Activated T-cell treated with anti-CD3 and anti-CD28 coated beads, Interleukin-2, amount 50 U/mL, for 48 hours (primary cell): ENCODE data around the gene CYTH3.
A peak's percentile ranks its signal among the peaks of the same experiment; 100 is the strongest.
"Not testable (repeated sequence)": the region's sequence is repeated elsewhere in the genome, so short reads cannot be mapped to it uniquely, and the experiment has no call there.

ENCODE experiments used
- DNase-seq, 2 experiments: peaks; one replicate each; pipeline ENCODE4 v3.0.0-alpha.2; 2020

Gene CYTH3

DNA sequence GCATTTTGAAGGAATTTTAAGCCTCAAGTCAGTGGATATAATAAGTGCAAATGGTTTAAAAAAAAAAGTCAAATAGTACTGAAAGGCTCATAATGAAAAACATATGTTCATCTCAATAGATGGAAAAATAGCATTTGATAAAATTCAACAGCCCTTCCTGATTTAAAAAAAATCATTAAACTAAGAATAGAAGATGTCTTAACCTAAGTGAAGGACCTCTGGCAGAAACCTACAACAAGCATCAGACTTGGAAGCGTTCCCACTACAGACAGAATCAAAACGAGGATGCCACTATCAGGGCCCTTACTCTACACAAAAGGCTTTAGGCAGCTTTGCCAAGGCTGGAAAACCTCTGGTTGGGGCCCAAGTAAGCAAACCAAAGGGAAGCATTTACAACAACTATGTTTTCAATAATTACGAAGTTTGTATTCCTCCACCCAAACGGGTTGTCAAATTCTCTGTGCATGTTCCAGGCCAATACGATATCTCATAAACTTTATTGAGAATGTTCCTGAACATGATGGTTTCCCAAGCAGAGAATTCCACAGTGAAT is 45.1 kb downstream of the CYTH3 start:
- no peak for DNase-seq

DNA sequence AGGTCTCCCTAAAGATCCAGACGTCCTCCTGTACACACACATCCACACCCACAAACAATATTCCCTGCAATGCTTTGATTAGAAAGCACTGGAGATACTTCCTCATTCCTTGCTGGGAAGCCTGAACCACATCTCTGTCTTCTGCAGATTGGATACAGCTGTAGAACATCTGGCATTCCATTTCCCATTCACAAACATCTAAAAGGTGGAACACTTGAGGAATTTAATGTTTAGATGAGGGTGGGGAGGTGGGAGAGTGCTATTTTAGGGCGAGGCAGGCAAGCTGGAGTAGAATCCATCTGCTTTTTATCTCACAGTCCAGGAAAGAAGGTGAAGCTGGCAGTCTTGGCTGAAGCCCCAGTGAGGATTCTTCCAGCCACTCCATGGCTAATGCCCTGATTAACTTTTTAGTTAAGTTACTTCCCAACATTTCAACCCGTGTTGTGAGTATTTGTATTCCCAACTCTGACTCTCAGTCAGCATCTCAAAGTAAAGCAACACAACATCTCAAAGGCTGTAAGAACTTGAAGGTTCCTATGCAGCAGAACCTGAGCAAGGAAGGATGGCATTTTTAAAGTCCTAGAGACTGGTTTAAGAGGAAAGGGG is 46.1 kb downstream of the CYTH3 start:
- DNase-seq: no peak

DNA sequence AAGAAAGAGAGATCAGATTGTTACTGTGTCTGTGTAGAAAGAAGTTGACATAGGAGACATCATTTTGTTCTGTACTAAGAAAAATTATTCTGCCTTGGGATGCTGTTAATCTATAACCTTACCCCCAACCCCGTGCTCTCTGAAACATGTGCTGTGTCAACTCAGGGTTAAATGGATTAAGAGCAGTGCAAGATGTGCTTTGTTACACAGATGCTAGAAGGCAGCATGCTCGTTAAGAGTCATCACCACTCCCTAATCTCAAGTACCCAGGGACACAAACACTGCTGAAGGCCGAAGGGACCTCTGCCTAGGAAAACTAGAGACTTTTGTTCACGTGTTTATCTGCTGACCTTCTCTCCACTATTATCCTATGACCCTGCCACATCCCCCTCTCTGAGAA is 49.0 kb downstream of the CYTH3 start:
- not testable (repeated sequence) for DNase-seq

DNA sequence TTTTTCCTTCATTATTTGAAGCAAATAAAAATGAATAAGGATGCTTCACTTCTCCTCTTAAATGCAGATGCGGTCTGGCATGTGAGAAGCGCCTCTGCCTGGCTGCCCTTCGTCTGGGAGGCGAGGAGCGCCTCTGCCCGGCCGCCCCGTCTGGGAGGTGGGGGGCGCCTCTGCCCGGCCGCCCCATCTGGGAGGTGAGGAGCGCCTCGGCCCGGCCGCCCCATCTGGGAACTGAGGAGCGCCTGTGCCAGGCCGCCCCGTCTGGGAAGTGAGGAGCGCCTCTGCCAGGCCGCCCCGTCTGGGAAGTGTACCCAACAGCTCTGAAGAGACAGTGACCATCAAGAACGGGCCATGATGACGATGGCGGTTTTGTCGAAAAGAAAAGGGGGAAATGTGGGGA is 49.4 kb downstream of the CYTH3 start:
- not testable (repeated sequence) for DNase-seq

DNA sequence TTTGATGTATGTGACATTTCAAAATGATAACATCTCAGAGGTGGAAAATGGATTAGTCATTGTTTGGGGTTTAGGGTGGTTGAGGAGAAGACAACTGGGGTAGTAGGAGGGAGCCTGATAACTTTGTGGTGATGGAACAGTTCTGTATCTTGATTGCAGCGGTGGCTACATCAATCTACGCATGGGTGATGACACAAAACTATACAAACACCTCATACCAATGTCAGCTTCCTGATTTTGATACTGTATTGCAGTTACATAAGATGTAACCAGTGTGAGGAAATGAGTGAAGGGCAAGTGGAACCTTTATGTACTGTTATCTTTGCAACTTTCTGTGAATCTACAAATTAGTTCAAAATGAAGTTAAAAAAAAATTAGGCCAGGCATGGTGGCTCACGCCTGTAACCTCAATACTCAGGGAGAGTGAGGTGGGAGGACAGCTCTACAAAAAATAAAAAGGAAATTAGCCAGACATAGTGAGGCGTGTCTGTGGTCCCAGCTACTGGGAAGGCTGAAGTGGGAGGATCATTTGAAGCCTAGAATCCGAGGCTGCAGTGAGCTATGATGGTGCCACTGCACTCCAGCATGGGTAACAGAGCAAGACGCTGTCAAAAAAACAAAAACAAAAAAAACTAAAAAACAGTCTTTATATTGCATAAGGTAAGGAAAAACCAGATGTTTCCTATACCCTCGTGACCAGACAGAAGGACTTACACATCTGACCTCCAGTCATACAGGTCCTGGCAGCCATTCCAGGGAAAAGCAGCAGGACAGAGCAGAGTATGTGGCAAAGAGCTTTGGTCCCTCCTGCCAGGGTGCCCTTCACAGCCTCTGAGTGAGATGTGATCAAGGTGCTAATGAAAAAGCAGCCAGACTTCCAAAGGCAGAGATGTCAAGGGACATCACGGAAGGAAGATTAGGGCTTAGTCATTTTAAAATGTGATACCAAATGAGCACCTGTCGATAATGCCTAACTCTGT is 50.8 kb downstream of the CYTH3 start:
- peak; percentile 34 to 36 for DNase-seq

DNA sequence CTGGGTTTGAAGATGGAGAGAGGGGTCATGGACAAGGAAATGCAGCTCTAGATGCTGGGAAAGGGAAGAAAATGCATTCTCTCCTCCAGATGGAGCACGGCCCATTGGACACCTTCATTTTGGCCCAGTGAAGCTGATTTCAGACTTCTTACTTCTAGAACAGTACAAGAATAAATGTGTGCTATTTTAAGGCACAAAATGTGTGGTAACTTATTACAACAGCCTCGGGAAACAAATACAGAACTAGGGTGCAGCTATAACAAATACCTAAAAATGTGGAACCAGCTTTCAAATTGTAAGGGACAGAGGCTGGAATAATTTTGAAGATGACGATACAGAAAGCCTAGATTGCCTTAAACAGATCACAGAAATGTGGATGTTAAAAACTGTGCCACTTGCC is 54.1 kb downstream of the CYTH3 start:
- DNase-seq: no peak

DNA sequence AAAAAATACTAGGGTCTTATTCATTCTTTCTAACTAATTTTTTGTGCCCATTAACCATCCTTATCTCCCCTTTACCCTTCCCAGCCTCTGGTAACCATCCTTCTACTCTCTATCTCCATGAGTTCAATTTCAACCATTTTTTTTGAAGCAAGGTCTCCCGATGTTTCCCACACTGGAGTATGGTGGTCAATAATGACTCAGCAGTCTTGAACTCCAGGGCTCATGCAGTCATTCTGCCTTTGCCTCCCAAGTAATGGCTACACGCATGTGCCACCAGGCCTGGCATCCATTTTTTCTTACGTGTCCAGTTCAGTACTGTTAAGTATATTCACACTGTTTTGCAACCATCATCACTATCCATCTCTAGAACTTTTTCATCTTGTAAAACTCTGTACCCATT is 60.4 kb downstream of the CYTH3 start:
- no peak for DNase-seq

DNA sequence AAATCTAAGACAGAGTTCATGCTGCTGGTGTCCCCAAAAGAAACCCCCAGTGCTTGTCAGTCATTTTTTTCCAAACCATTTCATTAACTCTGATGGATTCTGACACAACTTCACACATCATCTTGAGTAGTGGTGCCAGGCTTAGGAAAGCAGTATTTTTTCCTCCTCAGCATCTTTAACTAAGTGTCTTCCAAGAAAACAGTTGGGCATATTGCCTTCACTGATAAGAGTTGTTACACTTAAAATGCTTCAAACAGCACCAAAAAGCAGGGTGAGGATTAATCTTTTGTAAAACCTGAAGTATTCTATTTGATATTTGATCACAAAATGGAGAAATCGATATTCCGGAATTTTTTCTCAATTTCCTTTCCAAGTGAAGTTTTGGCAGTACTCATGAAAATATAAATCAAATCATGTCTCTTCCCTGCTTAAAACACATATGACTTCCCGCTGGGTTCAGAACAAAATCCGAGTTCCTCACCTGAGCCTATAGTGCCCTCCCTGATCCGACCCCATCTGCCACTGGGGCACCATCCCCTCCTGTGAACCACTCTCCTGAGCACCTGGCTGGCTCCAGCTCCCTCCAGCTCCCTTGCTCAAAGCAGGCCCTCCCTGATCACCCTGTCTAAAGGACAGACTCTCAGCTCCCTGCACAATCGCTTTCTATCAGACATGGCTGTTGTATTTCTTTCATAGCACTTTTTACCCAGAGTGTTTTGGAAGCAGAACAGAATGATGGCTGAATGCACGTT is 61.6 kb downstream of the CYTH3 start:
- no peak for DNase-seq

DNA sequence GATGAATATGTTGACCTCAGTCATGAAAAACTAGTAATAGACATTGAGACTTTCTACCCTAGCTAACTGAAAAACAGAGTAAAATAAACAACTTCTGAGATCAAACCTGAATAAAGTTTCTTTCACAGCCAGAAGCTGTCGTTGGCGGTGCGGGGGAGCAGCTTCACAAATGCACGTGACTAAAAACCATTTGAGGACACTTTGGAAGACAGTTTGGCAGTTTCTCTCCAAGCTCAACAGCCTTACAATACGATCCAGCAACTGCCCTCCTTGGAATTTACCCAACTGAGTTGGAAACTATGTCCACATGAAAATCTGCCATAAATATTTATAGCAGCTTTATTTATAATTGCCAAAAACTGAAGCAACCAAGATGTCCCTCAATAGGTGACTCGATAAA is 63.1 kb downstream of the CYTH3 start:
- DNase-seq: no peak

DNA sequence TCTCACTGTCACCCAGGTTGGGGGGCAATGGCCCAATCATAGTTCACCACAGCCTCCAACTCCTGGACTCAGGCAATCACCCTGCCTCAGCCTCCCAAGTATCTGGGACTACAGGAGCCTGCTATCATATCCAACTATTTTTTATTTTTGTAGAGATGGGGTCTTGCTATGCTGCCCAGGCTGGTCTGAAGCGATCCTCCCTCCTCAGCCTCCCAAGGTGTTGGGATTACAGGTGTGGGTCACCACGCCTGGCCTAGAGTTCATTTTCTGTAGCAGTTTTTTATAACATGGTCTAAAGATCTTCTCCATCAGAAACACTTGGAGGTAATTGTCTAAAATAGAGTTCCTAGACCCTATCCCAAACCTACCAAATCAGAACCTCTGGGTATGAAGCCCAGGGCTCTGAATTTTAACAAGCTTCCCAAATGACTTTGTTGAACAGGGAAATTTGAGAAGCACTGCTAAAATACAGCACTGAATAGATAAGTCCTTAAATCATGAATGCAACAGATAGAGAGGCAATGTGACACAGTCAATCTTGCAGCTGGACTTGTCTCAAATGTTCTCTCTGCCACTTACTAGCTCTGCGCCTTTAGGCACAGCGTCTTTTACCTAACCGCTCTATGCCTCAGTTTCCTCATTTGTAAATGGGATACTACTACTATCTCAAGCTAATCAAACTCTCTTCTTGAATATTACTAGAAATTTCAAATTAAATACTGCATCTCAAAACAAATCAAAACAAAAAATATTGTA is 63.7 kb downstream of the CYTH3 start:
- no peak for DNase-seq

DNA sequence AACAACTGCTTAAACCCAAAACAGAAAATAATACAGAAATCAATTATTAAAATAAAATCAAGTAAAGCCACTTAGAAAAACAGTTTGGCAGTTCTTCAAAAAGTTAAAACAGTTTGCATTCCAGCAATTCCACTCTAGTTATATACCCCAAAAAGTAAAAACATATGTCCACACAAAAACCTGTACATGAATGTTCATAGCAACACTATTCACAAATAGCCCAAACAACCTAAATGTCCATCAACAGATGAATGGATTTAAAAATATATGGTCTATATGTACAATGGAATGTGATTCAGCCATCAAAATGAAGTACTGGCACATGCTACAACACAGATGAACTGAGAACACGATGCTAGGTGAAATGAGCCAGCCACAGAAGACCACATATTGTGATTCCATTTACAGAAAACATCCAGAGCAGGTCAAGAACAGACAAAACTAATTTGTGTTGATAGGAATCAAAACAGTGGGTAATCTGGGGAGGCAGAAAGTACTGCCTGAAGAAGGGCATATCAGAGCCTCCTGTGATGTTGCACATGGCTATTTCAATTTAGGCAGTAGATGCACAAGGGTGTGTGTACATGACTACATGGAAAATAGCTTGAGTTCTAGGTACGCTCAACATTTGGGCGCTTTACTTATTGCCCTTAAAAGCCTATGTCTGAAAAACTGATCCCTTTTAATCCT is 66.3 kb downstream of the CYTH3 start:
- DNase-seq: no peak

DNA sequence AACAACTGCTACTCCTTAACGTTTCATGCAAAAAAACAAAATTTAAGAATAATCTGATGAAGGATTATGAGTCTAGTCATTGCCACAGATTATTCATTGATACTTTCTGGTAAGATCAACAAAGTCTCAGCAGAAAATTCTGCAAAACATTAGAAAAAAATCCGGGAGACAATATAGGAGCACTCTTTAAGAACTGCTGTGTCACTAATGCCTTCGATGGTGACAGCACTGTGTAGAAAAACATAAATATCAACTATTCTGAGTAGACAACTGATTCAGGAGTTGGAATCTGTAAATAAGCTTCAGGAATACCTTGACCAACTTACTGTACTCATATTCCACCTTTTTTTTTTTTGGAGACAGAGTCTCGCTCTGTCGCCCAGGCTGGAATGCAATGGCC is 69.0 kb downstream of the CYTH3 start:
- DNase-seq: no peak

DNA sequence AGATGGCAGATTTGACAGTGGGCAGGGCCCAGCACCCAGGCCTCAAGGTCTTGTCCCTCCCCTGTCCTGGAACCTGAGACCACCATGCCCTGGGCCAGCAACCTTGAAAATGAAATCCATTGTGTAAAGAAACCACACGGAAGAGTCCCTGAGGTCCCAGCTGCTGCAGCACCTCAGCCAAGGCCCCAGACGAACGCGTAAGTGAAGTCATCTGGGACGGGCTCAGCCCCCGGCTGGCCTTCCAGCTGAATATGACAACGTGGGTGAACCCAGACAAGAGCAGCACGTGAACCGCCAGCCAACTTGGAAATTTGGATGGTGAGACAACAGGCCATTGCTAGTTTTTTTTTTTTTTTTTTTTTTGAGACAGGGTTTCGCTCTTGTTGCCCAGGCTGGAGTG is 70.3 kb downstream of the CYTH3 start:
- DNase-seq: no peak

DNA sequence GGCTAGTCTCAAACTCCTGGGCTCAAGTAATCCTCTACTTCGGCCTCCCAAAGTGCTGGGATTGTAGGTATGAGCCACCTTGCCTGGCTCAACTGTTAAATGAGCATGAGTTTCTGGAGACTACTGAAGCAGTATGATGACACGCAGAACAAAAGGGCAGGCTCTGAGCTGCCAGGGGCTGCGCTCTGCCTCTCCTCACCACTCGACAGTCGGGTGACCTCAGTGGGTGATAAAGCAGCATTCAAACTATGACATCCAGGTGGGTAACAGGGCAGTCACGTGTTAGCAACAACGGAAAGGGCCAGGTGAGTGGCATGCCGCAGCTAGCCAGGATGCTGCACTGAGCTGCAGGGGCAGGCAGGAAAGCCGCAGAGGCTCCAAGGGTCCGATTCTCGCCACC is 71.5 kb downstream of the CYTH3 start:
- no peak for DNase-seq

DNA sequence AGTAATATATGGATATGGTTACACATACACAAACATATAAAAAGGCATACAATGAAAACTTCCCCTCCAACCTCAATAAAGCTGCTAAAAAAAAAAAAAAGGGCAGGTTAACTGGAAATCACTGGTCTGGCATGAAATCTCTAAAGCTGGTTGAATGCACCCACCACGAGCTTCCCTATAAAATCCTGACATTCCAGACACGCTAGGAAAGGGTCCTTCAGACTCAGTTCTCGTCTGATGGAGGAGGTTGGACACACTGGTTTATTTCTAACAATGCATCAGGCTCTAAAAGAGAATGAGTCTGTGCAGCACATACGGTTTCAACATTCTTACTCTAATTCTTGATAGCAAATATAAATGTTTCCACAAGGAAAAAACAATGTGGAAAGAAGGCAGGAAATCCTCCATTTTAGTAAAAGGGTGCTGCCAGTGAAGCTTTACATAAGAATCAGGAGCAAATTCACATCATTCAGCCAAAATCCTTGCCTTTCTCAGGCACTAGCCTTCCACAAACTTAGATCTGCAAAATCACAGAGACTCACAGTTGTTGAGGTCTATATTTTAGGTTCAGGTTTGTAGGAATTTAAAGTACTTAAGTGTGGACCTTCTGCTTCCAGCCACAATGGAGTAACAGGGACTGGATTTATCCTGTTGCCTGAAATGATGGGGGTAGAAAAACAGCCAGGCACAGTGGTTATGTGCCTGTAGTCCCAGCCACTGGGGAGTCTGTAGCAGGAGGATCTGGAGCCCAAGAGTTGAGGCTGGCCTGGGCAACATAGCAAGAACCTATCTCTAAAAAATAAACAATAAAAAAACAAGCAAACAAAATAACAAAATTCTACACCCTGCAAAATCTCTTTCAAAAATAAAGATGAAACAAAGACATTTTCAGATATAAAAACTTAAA is 73.5 kb downstream of the CYTH3 start:
- DNase-seq: no peak

DNA sequence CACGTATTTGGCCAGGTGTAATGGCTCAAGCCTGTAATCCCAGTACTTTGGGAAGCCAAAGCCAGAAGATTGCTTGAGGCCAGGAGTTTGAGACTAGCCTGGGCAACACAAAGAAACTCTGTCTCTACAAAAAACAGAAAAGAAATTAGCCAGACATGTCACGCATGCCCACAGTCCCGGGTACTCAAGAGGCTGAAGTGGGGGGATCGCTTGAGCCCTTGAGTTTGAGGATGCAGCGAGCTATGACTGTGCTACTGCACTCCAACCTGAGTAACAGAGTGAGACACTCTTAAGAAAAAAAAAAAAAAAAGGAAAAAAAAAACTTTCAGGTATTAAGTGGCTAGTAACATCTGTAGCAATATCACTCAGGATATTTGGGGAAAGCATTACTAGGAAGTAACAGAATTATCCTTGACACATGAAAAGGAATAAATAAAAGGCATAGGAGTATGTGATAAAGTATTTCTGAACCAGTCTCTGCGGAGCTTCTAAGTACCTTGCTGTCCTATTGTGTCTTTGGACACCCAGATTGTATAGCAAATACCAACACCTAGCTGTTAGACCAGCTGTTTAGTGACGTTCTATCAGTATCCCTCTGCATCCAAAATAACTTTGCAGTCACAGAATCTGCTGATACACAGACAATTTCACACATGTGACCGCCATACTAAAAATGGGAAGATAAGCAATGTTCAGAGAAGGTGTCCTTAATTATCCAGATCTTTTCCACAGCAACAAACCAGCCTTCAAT is 74.4 kb downstream of the CYTH3 start:
- no peak for DNase-seq

DNA sequence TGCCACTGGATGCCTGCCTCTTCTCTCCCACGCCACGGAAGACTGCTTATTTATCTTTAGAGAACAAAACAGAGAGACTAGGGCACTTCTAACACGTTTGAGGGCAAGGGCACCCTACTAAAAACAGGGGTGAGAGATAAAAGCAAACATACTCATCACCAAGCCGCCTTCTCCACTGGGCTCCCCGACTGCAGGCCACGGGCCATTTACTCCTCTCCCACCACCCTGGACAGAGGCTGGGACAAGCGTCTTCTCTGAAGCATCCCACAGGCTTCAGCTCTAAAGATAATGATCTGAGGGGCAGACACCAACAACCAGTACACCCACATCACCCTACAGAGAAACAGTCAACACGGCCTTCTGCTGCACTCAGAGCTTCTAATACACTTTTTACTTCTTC is 78.7 kb downstream of the CYTH3 start:
- no peak for DNase-seq

DNA sequence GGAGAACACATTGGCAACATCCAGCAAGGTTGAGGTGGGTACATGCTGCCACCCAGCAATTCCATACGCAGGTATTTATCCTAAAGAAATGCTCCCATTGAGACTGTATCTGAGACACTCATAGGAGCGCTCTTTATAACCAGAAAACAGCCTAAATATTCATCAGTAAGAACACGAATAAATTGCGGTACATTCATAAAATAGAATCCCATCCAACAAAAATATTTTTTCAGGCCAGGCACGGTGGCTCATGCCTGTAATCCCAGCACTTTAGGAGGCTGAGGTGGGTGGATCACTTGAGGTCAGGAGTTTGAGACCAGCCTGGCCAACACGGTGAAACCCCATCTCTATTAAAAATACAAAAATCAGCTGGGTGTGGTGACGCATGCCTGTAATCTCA is 81.9 kb downstream of the CYTH3 start:
- not testable (repeated sequence) for DNase-seq

DNA sequence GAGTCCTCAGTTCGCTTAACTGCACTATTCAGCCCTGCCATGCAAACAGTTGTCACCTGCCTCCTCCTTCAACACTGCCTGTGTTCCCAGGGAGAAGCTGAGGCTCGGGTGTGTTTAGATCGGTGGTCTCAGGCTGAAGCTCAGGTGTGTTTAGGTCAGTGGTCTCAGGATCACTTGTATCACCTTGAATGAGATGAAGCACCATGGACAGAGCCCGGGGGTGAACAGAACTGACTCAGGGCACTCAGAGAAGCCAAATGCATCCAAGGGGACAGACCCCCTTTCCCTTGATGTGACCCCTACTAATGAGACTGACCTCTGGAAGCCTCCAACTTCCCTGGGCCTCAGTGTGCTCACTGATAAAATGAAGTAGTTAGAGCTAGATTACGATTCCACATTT is 84.0 kb downstream of the CYTH3 start:
- no peak for DNase-seq

DNA sequence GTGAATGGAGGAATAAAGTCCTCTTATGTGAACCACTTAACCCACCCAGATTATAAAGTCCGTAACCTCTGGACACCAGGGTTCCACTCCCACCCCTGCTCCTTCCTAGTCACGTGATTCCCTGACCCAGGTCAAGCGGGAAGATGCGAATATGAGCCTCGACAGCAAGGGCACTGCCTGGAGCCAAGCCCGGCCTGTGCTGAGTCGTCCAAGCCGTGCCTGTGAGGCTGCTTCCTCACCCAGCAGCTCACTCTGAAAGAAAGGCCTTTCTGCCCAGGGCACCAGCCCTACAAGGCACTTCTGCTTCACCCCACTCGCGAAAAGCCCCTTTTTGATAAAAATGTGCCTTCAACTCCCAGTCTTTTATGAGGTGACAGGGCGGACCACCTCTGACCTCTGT is 85.8 kb downstream of the CYTH3 start:
- no peak for DNase-seq
